ENCODE results near the gene HPSE. TPM values are rescaled to one million over a fixed set of nuclear protein-coding genes. Genes with fewer than 3 reads are reported as not detected.
"Not testable (repeated sequence)": the region's sequence is repeated elsewhere in the genome, so short reads cannot be mapped to it uniquely, and the experiment has no call there.

The HPSE gene
- total RNA-seq, 2 experiments from 2014 or later, result 13.5 to 16.1 TPM

DNA sequence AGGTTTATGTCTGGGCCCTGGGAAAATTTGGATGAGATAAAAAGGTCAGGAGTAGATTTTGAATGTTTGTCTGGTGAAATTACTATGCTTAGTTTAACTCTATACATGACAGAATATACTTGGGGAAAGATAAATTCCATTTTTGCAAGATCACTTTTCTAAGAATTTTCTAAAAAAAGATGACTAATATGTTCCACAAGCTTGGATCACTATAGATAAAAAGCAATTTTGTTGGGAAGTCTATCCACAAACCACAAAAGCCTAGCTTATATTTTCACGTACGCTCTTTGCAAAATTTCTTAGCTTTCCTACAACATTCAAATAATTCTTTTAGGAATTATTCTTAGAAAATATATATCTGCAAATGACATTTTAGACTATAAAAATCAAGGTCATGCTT is 29.5 kb downstream of the HPSE start:
- Mint-ChIP-seq H3K4me1 (ENCODE audit: low read depth) (no peaks in the 10 kb centered on the region), H3K27ac (no peak overlapping the region), H3K36me3 (ENCODE audit: low read depth) (peaks cover 7% of the 10 kb centered on the region), H3K27me3 (ENCODE audit: low read depth) (no peaks in the 10 kb centered on the region), H3K9me3 (no peaks in the 10 kb centered on the region), H3K4me3 (no peak overlapping the region)
- DNase-seq, result no peak
- CTCF ChIA-PET, result no interaction called here
- intact Hi-C loops (cut with micrococcal nuclease), result no loop called here

DNA sequence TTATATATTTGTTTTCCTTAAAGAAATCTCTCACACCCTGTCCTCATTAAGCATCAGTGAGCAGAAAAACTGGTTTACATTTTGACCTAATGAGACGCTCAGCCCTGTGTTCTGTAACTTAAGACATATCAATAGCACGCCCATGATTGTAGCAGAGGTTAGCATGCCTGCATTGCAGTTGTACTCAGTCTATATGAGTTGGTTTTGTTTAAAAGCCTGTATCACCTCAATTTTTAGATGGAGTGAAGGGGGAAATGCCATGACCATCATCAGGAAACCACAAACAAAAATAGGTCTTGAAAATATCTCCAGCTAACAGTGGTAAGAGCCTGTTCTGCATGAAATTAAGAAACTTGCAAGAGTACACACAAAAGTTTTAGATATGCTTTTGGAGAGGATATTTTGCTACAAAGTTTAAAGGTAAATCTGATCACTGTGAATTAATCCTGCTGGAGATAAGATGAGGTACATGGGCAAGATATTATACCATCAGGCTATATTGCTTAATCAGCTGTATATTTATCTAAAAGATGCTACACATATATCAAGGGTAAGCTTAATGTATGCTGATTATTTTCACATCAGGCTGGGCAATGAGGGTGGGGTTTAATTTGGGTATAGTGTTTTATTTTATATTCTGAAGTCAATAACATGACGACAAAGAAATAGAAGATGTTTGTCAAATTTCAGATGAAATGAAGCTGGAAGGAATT is 36.9 kb downstream of the HPSE start:
- H3K36me3 Mint-ChIP-seq (ENCODE audit: low read depth), result peaks cover 2% of the 10 kb centered on the region
- H3K27ac Mint-ChIP-seq, result no peak overlapping the region
- CTCF ChIA-PET, result no interaction called here
- no peak for DNase-seq
- intact Hi-C loops (cut with micrococcal nuclease), result no loop called here
- no peaks in the 10 kb centered on the region for H3K27me3 Mint-ChIP-seq (ENCODE audit: low read depth)
- no peaks in the 10 kb centered on the region for H3K9me3 Mint-ChIP-seq
- peaks cover 4% of the 10 kb centered on the region for H3K4me1 Mint-ChIP-seq (ENCODE audit: low read depth)
- H3K4me3 Mint-ChIP-seq, result no peak overlapping the region

DNA sequence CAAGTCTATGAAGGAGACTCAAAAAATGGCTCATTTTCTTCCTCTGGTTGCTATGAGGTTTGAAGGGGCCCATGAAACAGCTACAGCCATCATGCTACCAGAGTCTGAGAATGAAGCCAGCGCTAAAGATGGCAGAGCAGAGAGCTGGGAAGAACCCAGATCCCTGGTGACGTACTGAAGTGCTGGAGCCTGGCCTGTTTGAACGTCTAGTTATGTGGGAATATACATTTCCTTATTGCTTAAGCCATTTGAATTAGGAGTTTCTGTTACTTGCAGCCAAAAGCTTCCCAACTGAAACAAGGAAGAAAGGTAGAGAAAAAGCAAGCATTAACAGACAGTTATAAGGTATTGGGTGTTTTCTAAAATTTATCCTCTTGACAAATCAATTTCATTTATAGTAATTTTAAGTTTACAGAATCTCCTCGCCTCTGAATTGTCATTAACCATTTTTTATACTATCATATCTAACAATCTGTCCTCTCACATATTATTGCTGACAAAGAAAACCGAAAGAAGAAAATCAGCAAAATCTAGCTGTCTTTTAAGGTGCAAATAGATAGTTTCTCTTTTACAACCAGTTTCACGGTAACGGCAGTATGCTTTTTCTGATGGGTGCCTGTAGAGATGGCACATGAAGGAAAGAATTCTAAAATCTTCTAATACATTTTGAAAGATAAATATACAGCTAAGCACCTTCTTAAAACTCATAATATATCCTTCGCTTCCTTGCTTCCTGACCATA is 41.2 kb downstream of the HPSE start:
- CTCF ChIA-PET, result interaction anchor here (1.0 to 1.9 kb wide), 4 partner anchors 9 to 13 kb away, joined by 3 to 8 read pairs (median 5); partner anchors contain the start of gene COQ2
- no peak overlapping the region for H3K4me3 Mint-ChIP-seq
- intact Hi-C loops (cut with micrococcal nuclease), result no loop called here
- H3K9me3 Mint-ChIP-seq, result peaks cover 7% of the 10 kb centered on the region
- no peak for DNase-seq
- peaks cover 2% of the 10 kb centered on the region for H3K36me3 Mint-ChIP-seq (ENCODE audit: low read depth)
- peaks cover 4% of the 10 kb centered on the region for H3K4me1 Mint-ChIP-seq (ENCODE audit: low read depth)
- H3K27ac Mint-ChIP-seq, result no peak overlapping the region
- H3K27me3 Mint-ChIP-seq (ENCODE audit: low read depth), result no peaks in the 10 kb centered on the region

DNA sequence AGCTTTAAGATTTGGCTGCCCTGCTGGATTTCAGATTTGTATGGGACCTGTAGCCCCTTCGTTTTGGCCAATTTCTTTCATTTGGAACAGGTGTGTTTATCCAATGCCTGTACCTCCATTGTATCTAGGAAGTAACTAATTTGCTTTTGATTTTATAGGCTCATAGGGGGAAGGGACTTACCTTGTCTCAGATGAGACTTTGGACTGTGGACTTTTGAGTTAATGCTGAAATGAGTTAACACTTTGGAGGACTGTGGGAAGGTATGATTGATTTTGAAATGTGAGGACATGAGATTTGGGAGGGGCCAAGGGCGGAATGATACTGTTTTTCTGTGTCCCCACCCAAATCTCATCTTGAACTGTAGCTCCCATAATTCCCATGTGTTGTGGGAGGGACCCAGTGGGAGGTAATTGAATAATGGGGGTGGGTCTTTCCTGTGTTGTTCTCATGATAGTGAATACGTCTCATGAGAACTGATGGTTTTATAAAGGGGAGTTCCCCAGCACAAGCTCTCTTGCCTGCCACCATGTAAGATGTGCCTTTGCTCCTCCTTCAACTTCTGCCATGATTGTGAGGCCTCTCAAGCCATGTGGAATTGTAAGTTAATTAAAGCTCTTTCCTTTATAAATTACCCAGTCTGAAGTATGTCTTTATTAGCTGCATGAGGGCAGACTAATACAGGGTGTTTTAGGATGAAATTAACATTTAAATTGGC is 44.4 kb downstream of the HPSE start:
- H3K36me3 Mint-ChIP-seq (ENCODE audit: low read depth); H3K4me3 Mint-ChIP-seq; DNase-seq; intact Hi-C loops (cut with micrococcal nuclease); H3K9me3 Mint-ChIP-seq; H3K27me3 Mint-ChIP-seq (ENCODE audit: low read depth); H3K4me1 Mint-ChIP-seq (ENCODE audit: low read depth); H3K27ac Mint-ChIP-seq; CTCF ChIA-PET: not testable (repeated sequence)

DNA sequence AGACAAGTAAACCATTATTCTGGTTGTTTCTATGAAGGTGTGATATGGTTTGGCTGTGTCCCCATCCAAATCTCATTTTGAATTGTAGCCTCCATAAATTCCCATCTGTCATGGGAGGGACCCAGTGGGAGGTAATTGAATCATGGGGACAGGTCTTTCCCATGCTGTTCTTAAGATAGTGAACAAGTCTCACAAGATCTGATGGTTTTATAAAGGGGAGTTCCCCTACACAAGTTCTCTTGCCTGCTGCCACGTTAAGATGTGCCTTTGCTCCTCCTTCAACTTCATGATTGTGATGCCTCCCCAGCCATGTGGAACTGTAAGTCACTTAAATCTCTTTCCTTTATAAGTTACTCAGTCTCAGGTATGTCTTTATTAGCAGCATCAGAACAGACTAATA is 46.3 kb downstream of the HPSE start:
- intact Hi-C loops (cut with micrococcal nuclease), result not testable (repeated sequence)

DNA sequence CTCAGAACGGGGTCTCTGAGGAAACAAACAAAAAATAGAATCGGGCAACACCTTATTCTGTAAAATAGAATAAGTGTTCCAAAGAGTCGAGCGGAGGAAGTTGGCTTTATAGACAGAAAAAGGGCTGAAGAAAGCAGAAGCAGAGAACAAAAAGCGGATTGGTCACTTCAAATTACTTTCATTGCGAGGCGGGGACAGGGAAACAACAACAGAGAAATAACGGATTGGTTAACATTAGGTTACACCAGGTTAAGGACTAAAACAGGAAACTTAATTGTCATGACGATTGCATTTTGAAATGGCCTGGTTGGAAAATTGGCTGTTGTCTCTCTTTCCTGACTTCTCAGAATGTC is 49.6 kb downstream of the HPSE start:
- H3K4me3 Mint-ChIP-seq, result peak overlapping the region; percentile 93
- peak overlapping the region; percentile 91 for H3K27ac Mint-ChIP-seq
- peaks cover 4% of the 10 kb centered on the region for H3K36me3 Mint-ChIP-seq (ENCODE audit: low read depth)
- H3K9me3 Mint-ChIP-seq, result peaks cover 3% of the 10 kb centered on the region
- H3K4me1 Mint-ChIP-seq (ENCODE audit: low read depth), result peaks cover 34% of the 10 kb centered on the region
- H3K27me3 Mint-ChIP-seq (ENCODE audit: low read depth), result no peaks in the 10 kb centered on the region
- CTCF ChIA-PET, result interaction anchor here (0.6 to 4.1 kb wide), 11 partner anchors 8 to 348 kb away, joined by 3 to 18 read pairs (median 4); partner anchors contain the start of genes COPS4, HELQ and MRPS18C
- intact Hi-C loops (cut with micrococcal nuclease), result loop anchor here (1.0 to 2.0 kb wide), 3 partner anchors 49 to 384 kb away; partner anchors contain the start of genes HPSE and THAP9
- DNase-seq, result peak; percentile 33

More for the DNA sequence above, 46.3 kb downstream of the HPSE start:
- DNase-seq; H3K9me3 Mint-ChIP-seq; H3K4me3 Mint-ChIP-seq; H3K27me3 Mint-ChIP-seq (ENCODE audit: low read depth); H3K36me3 Mint-ChIP-seq (ENCODE audit: low read depth); H3K27ac Mint-ChIP-seq; CTCF ChIA-PET: not testable (repeated sequence)
- peaks cover 11% of the 10 kb centered on the region for H3K4me1 Mint-ChIP-seq (ENCODE audit: low read depth)

DNA sequence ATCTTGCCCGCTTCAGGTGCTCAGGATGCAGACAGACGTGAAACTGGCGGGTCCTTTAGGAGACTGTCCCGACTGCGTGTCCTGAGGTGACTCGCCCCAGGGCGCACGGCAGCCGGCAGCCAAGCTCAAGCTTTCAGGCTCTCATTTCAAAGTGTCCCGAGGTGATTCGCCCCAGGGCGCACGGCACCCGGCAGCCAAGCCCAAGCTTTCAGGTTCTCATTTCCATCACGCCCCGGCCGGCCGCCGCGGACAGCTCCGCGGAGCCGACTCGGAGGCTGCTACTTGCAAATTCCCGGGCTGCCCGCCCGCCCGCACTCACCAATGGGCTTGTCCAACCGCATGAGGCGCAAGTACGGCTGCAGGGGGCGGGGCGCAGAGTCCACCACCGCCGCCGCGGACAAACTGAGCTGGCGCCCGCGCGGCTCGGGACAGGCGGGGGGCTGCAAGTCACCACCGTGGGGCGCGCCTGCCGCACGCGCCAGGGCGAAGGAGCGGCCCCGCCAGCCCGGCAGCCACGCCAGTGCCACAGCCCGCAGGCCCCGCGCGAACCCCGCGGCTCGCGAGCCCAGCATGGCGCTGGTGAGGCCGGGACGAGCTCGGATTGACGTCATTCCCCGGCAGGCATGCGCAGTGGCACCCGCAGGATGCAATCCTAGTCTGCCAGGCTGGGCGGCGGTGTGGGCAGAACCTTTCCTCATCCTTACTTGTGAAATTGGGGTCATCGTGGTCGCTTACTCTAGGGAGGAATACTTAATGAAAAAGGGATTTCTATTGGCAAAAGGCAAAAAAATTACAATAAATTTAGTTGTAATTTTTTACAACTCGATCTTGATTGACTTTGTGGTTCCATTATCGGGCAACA is 50.2 kb downstream of the HPSE start, which contains the start of gene COQ2:
TSS of gene COQ2 (minus strand) at position 606 of the 862 bp plus-strand sequence. CDS start at position 572, 34 bp downstream.
- DNase-seq, result peak; percentile 97
- no peaks in the 10 kb centered on the region for H3K27me3 Mint-ChIP-seq (ENCODE audit: low read depth)
- peak within 1 kb of the TSS; percentile 93 for H3K4me3 Mint-ChIP-seq
- CTCF ChIA-PET, result interaction anchor here (0.6 to 4.1 kb wide), 24 partner anchors 8 to 349 kb away, joined by 3 to 18 read pairs (median 4); partner anchors contain the start of genes COPS4, HELQ and MRPS18C
- H3K9me3 Mint-ChIP-seq, result no peaks in the 10 kb centered on the region
- peaks cover 4% of the 10 kb centered on the region for H3K36me3 Mint-ChIP-seq (ENCODE audit: low read depth)
- intact Hi-C loops (cut with micrococcal nuclease), result loop anchor here (1.0 to 5.0 kb wide), 13 partner anchors 50 to 854 kb away; partner anchors contain the start of genes ABRAXAS1, COPS4, ENOPH1 and GPAT3
- H3K4me1 Mint-ChIP-seq (ENCODE audit: low read depth), result peaks cover 34% of the 10 kb centered on the region
- H3K27ac Mint-ChIP-seq, result peak within 1 kb of the TSS; percentile 91

DNA sequence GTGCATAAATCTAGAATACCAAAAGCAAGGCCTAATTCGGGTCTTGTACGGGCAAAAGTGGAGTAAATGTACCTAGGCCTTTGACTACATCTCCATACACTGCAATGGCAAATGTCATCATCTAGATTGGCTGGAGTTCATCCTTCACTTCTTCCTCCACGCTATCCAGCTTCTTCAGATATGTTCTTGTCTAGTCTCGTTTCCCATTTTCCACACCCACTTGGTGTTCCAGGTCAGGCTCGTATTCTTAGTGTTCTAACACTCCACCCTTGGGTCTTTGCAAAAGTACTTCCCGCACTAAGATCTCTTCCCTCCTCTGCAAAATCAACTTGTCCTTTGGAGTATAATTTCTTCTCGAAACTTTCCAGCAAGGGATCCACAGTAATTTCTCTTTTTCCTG is 51.5 kb downstream of the HPSE start:
- peaks cover 9% of the 10 kb centered on the region for H3K36me3 Mint-ChIP-seq (ENCODE audit: low read depth)
- CTCF ChIA-PET, result interaction anchor here (0.8 to 4.1 kb wide), 14 partner anchors 9 to 248 kb away, joined by 3 to 18 read pairs (median 8); partner anchors contain the start of genes COPS4, HELQ and MRPS18C
- H3K27ac Mint-ChIP-seq, result no peak overlapping the region
- no peaks in the 10 kb centered on the region for H3K27me3 Mint-ChIP-seq (ENCODE audit: low read depth)
- H3K4me1 Mint-ChIP-seq (ENCODE audit: low read depth), result peaks cover 34% of the 10 kb centered on the region
- DNase-seq, result no peak
- intact Hi-C loops (cut with micrococcal nuclease), result loop anchor here (2.0 to 5.0 kb wide), 2 partner anchors 254 to 820 kb away; partner anchors contain the start of gene GPAT3
- H3K9me3 Mint-ChIP-seq, result no peaks in the 10 kb centered on the region
- peak overlapping the region; percentile 93 for H3K4me3 Mint-ChIP-seq

DNA sequence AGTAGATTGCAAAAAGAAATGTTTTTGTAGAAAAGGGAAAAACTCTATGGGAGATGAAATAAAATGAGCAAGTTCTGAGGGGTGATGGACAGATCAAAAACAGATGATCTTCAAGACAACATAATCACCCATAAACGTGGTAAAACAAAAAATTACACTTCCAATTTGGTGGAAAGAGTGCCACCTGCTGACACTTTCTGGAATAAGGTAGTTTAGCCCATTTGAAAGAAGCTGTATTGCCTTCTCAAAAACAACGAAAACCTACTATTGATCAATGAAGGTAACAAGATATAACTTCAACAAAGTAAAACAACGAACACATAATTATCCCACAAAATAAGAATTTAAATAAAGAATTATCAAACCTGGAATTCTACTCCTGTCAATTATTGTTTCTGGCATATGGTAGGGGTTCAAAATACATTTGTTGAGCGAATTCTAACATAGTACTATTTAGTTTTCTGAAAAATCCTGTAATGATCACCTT is 52.6 kb downstream of the HPSE start:
- peaks cover 37% of the 10 kb centered on the region for H3K4me1 Mint-ChIP-seq (ENCODE audit: low read depth)
- H3K4me3 Mint-ChIP-seq, result peak overlapping the region; percentile 19
- CTCF ChIA-PET, result interaction anchor here (0.6 to 4.1 kb wide), 16 partner anchors 8 to 375 kb away, joined by 3 to 30 read pairs (median 6); partner anchors contain the start of genes COPS4, HELQ and MRPS18C
- peak; percentile 76 for DNase-seq
- H3K27me3 Mint-ChIP-seq (ENCODE audit: low read depth), result no peaks in the 10 kb centered on the region
- H3K27ac Mint-ChIP-seq, result peak overlapping the region; percentile 20
- intact Hi-C loops (cut with micrococcal nuclease), result loop anchor here (1.0 to 5.0 kb wide), 7 partner anchors 30 to 819 kb away; partner anchors contain the start of gene GPAT3
- H3K9me3 Mint-ChIP-seq, result no peaks in the 10 kb centered on the region
- H3K36me3 Mint-ChIP-seq (ENCODE audit: low read depth), result peaks cover 14% of the 10 kb centered on the region

DNA sequence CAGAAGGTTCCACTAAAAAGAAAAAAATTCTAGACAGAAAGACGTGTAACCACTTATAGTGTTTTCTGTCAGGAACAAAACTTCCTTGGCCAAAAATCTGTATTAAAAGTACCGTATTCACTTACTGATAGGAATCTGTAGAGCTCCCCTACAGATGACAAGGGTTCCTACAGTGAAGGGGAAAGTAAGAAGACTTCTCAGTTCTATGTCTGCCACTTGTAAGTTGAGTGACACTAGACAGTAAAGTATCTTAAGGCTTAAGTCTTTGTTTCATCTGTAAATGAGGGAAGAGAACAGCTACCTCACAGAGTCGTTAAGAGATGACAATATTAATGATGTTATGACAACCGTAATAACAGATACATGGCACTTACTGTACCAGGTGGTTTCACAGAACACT is 53.3 kb downstream of the HPSE start:
- H3K27me3 Mint-ChIP-seq (ENCODE audit: low read depth), result no peaks in the 10 kb centered on the region
- peaks cover 43% of the 10 kb centered on the region for H3K4me1 Mint-ChIP-seq (ENCODE audit: low read depth)
- intact Hi-C loops (cut with micrococcal nuclease), result loop anchor here (5.0 kb wide), 1 partner anchor 256 kb away; the partner anchor contains the start of gene GPAT3
- peaks cover 18% of the 10 kb centered on the region for H3K36me3 Mint-ChIP-seq (ENCODE audit: low read depth)
- H3K4me3 Mint-ChIP-seq, result no peak overlapping the region
- no peak for DNase-seq
- CTCF ChIA-PET, result interaction anchor here (0.6 to 4.1 kb wide), 17 partner anchors 9 to 375 kb away, joined by 3 to 30 read pairs (median 7); partner anchors contain the start of genes COPS4, HELQ and MRPS18C
- H3K27ac Mint-ChIP-seq, result no peak overlapping the region
- no peaks in the 10 kb centered on the region for H3K9me3 Mint-ChIP-seq
